K562 (cell line): ENCODE data around the gene NDUFAF4. TPM values are rescaled to one million over a fixed set of nuclear protein-coding genes. Genes with fewer than 3 reads are reported as not detected.

ENCODE experiments used
- BCOR ChIP-seq: fragments of 450-650 bp; IDR thresholded peaks from 2 replicates; pipeline ENCODE4 v1.6.1; 2016
- ELF2 ChIP-seq: fragments of 250-450 bp; sonication (Bioruptor Pico); IDR thresholded peaks from 2 replicates; pipeline ENCODE4 v1.5.0; 2021; ENCODE audit warnings: mild to moderate bottlenecking
- ETS1 ChIP-seq: conservative IDR thresholded peaks from 2 replicates; pipeline ENCODE4 v1.6.1; 2011; ENCODE audit warnings: low read depth, mild to moderate bottlenecking, low read length; ENCODE audit not compliant: control insufficient read depth
- ILK ChIP-seq: fragments of 450-650 bp; IDR thresholded peaks from 2 replicates; pipeline ENCODE4 v1.6.1; 2016; ENCODE audit warnings: missing genetic modification characterization, low read depth, mild to moderate bottlenecking, missing compliant biosample characterization, moderate library complexity, borderline replicate concordance
- KHSRP ChIP-seq: fragments of 450-650 bp; IDR thresholded peaks from 2 replicates; pipeline ENCODE4 v1.6.1; 2017
- MCM3 ChIP-seq: fragments of 450-650 bp; IDR thresholded peaks from 2 replicates; pipeline ENCODE4 v1.6.1; 2016
- MYC ChIP-seq, 2 experiments: fragments of 250-450 bp in 1 of 2; sonication (Bioruptor Pico) in 1 of 2; IDR thresholded peaks; 2 replicates each; pipeline versions ENCODE4 v1.5.1 to v1.6.1; 2012 to 2021; ENCODE audit warnings: low read depth in 2 of 2, borderline replicate concordance in 1 of 2, improper control_type of control experiment in 1 of 2, low read length in 1 of 2, mild to moderate bottlenecking in 1 of 2, moderate library complexity in 1 of 2
- NCOA1 ChIP-seq: fragments of 450-650 bp; IDR thresholded peaks from 2 replicates; pipeline ENCODE4 v1.6.1; 2016; ENCODE audit warnings: low read depth
- NR2C2 ChIP-seq, 2 experiments: fragments of 200-800 bp in 1 of 2; sonication (Bioruptor generic) in 1 of 2; sonication (generic) in 1 of 2; formaldehyde crosslinking in 1 of 2; IDR thresholded peaks; 2 replicates each; pipeline versions ENCODE4 v1.6.1 to v1.8.0; 2016 to 2022; ENCODE audit warnings: mild to moderate bottlenecking in 1 of 2, missing compliant biosample characterization in 1 of 2, missing genetic modification characterization in 1 of 2, missing genetic modification reagents in 1 of 2
- NRF1 ChIP-seq, 2 experiments: fragments of 450-650 bp; IDR thresholded peaks in 1 of 2; conservative IDR thresholded peaks in 1 of 2; 2 replicates each; pipeline ENCODE4 v1.6.1; 2014; ENCODE audit warnings: mild to moderate bottlenecking in 2 of 2
- RBM25 ChIP-seq: fragments of 200-400 bp; formaldehyde crosslinking; IDR thresholded peaks from 2 replicates; pipeline ENCODE4 v1.6.1; 2018; ENCODE audit warnings: low read length, low read depth, moderate library complexity; ENCODE audit not compliant: severe bottlenecking
- RNF2 ChIP-seq: sonication (generic); IDR thresholded peaks from 2 replicates; pipeline ENCODE4 v1.6.1; 2016
- SIN3A ChIP-seq, 2 experiments: fragments of 150-350 bp in 1 of 2; IDR thresholded peaks; 2 replicates each; pipeline ENCODE4 v1.6.1; 2011 to 2016; ENCODE audit warnings: borderline replicate concordance in 2 of 2, low read depth in 2 of 2, low read length in 2 of 2, mild to moderate bottlenecking in 2 of 2, moderate library complexity in 2 of 2; ENCODE audit not compliant: control insufficient read depth in 1 of 2
- TAF9B ChIP-seq: fragments of 450-650 bp; IDR thresholded peaks from 2 replicates; pipeline ENCODE4 v1.6.1; 2018; ENCODE audit warnings: mild to moderate bottlenecking; ENCODE audit not compliant: partially characterized antibody
- ZBTB1 ChIP-seq: sonication (generic); formaldehyde crosslinking; IDR thresholded peaks from 2 replicates; pipeline ENCODE4 v1.8.1; 2023; ENCODE audit warnings: missing genetic modification reagents, low read depth, mild to moderate bottlenecking, borderline replicate concordance
- ZNF592 ChIP-seq: fragments of 450-650 bp; IDR thresholded peaks from 2 replicates; pipeline ENCODE4 v1.6.1; 2017; ENCODE audit warnings: antibody characterized with exemption, mild to moderate bottlenecking
- ZNF766 ChIP-seq: fragments of 200-800 bp; sonication (Bioruptor generic); conservative IDR thresholded peaks from 2 replicates; pipeline ENCODE4 v1.6.1; 2016; ENCODE audit warnings: missing genetic modification characterization, missing compliant biosample characterization
- polyA plus RNA-seq, 8 experiments: library from polyadenylated mRNA; depleted of rRNA in 4 of 8; stranded (reverse) in 5 of 8; unstranded in 3 of 8; fragments of >200 nt; fragmentation: Nextera tagmentation in 2 of 8; fragmentation: Illumina TruSeq in 1 of 8; extraction: Ambion mirVana in 2 of 8; extraction: Trizol in 1 of 8; gene quantifications; 2 replicates each; pipeline versions ENCODE4 v1.2.1 to v1.2.3, GENCODE V29; 2011 to 2014; ENCODE audit warnings: inconsistent platforms in 1 of 8, missing spikeins in 1 of 8
- total RNA-seq, 7 experiments: library from RNA; depleted of rRNA in 6 of 7; stranded (reverse); fragments of >200 nt in 6 of 7; fragmentation: Illumina TruSeq in 2 of 7; extraction: Trizol in 2 of 7; gene quantifications; 2 replicates each; pipeline versions ENCODE4 v1.2.1 to v1.2.3, GENCODE V29; 2011 to 2021; ENCODE audit warnings: low replicate concordance in 1 of 7
- TF ChIP-seq, protein P1 (sequence below): fragments of 450-650 bp; formaldehyde crosslinking; IDR thresholded peaks from 2 replicates; pipeline ENCODE4 v1.4.0; 2020; ENCODE audit warnings: mild to moderate bottlenecking, moderate library complexity
- TF ChIP-seq, protein P2 (sequence below): fragments of 450-650 bp; formaldehyde crosslinking; IDR thresholded peaks from 2 replicates; pipeline ENCODE4 v1.4.0; 2020; ENCODE audit warnings: mild to moderate bottlenecking
- TF ChIP-seq, protein P3 (sequence below): fragments of 450-650 bp; IDR thresholded peaks from 2 replicates; pipeline ENCODE4 v1.6.1; 2016; ENCODE audit warnings: low read depth, mild to moderate bottlenecking, moderate library complexity

Gene NDUFAF4
- total and polyA plus RNA-seq, 9 of the 15 experiments (the other 6 are each of a cell fraction or from before 2014, with no cell fraction given): 45.0 to 418 (median 136) TPM

DNA sequence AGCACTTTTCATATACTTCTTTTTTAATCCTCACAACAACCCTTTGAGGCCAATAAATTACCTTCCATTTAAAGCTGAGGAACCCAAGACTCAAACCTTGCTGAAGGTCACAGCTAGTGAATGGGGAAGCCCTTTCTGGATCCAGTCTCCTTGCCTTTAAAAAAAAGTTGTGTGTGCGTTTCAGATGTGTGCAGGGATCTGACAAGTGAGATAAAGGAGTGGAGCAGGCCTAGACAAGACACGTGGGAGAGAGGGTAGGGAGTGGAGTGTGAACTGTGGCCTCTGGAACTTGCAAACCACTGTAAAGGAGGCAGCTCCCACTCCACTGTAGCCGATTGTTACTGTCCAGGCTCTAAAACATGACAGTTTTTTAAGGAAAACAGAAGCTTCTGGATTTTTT is 28.7 kb upstream of the NDUFAF4 start (continued):
- TF ChIP-seq ZNF592 (peak; percentile 88), KHSRP (no peak), ZNF766 (CRISPR knock-in tag) (no peak; the same call in 1 of the 2 replicates), SIN3A (IDR thresholded peaks at IDR 0.05; ENCODE audit: borderline replicate concordance in 2 of 2, control insufficient read depth in 1 of 2, low read depth in 2 of 2, low read length in 2 of 2) (no peak), BCOR (no peak), MCM3 (no peak), NCOA1 (no peak), RBM25 (no peak), NRF1 (conservative IDR thresholded peaks at IDR 0.05 in 1 of 2, IDR thresholded peaks at IDR 0.05 in 1 of 2) (peak; percentile 68), ELF2 (no peak), MYC (IDR thresholded peaks at IDR 0.05; ENCODE audit: low read depth, low read length) (peak; percentile 86), MYC (CRISPR knock-in tag; IDR thresholded peaks at IDR 0.05; ENCODE audit: borderline replicate concordance, low read depth) (no peak), ETS1 (no peak), TAF9B (no peak), NR2C2 (CRISPR knock-in tag; IDR thresholded peaks at IDR 0.05) (no peak), NR2C2 (tag; IDR thresholded peaks at IDR 0.05) (peak; percentile 74), ZBTB1 (CRISPR knock-in tag) (no peak), RNF2 (peak; percentile 71), ILK (tag) (no peak)
- TF ChIP-seq, protein P1, sequence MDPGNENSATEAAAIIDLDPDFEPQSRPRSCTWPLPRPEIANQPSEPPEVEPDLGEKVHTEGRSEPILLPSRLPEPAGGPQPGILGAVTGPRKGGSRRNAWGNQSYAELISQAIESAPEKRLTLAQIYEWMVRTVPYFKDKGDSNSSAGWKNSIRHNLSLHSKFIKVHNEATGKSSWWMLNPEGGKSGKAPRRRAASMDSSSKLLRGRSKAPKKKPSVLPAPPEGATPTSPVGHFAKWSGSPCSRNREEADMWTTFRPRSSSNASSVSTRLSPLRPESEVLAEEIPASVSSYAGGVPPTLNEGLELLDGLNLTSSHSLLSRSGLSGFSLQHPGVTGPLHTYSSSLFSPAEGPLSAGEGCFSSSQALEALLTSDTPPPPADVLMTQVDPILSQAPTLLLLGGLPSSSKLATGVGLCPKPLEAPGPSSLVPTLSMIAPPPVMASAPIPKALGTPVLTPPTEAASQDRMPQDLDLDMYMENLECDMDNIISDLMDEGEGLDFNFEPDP (CRISPR knock-in tag): no peak
- TF ChIP-seq, protein P2, sequence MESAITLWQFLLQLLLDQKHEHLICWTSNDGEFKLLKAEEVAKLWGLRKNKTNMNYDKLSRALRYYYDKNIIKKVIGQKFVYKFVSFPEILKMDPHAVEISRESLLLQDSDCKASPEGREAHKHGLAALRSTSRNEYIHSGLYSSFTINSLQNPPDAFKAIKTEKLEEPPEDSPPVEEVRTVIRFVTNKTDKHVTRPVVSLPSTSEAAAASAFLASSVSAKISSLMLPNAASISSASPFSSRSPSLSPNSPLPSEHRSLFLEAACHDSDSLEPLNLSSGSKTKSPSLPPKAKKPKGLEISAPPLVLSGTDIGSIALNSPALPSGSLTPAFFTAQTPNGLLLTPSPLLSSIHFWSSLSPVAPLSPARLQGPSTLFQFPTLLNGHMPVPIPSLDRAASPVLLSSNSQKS (CRISPR knock-in tag): no peak
- TF ChIP-seq, protein P3, sequence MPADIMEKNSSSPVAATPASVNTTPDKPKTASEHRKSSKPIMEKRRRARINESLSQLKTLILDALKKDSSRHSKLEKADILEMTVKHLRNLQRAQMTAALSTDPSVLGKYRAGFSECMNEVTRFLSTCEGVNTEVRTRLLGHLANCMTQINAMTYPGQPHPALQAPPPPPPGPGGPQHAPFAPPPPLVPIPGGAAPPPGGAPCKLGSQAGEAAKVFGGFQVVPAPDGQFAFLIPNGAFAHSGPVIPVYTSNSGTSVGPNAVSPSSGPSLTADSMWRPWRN: 0 out of 2 replicates have a peak, but pooled peaks have one; percentile 57
